Measurements from ENCODE around the gene TNS3. TPM values are rescaled to one million over a fixed set of nuclear protein-coding genes. Genes with fewer than 3 reads are reported as not detected.

The TNS3 gene
- total RNA-seq, 1 experiment from 2014 or later: 533 TPM

DNA sequence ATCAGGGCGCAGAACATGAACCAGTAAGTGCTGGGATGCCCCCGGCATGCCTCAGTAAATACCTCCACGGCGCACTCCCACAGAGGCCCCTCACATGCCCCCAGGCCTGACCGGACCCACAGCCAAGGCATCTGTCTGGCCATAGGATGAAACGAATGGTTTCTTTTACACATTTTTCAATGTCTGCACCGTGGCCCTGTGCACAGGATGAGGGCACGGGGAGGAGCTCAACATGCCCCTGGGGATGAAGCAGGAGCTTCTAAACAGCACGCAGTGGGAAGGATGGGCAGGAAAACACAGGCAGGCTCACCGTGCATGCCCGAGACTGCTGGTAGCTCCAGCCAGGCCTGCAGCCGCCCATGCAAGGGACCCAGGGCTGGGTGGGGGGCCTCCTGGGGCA, 283.3 kb downstream of the TNS3 start:
- CTCF ChIA-PET: no interaction called here
- H3K27ac ChIP-seq (ENCODE audit: low read length): no peak overlapping the region
- peaks cover 19% of the 10 kb centered on the region for H3K4me1 ChIP-seq (ENCODE audit: control insufficient read depth, insufficient read depth, low read length)
- no TSS peak for BruUV-seq (replicated peaks)
- no peak for DNase-seq (ENCODE audit: low read depth, low spot score)
- intact Hi-C loops (cut with micrococcal nuclease; ENCODE audit: unreplicated experiment): no loop called here
- in situ Hi-C loops (cut with HindIII; ENCODE audit: low pct_unique_long_range_greater_than_20kb, low sequenced_read_pairs): no loop called here
- peaks cover 75% of the 10 kb centered on the region for H3K36me3 ChIP-seq (ENCODE audit: control insufficient read depth, insufficient read depth, low read length)
- H3K27me3 ChIP-seq (ENCODE audit: control insufficient read depth, insufficient read depth, low read length): no peaks in the 10 kb centered on the region
- no peak overlapping the region for H3K4me3 ChIP-seq (ENCODE audit: low read depth in 2 of 2, low read length in 2 of 2)
- TF ChIP-seq TCF7L2 (IDR thresholded peaks at IDR 0.05; ENCODE audit: low read depth, low read length) (no peak), SIN3A (IDR thresholded peaks at IDR 0.05; ENCODE audit: borderline replicate concordance, insufficient read depth, low read depth, low read length) (no peak), POLR2AphosphoS5 (IDR thresholded peaks at IDR 0.05; ENCODE audit: low read depth, low read length) (no peak; the same call in 1 of the 2 replicates)
- TF ChIP-seq, protein P1, sequence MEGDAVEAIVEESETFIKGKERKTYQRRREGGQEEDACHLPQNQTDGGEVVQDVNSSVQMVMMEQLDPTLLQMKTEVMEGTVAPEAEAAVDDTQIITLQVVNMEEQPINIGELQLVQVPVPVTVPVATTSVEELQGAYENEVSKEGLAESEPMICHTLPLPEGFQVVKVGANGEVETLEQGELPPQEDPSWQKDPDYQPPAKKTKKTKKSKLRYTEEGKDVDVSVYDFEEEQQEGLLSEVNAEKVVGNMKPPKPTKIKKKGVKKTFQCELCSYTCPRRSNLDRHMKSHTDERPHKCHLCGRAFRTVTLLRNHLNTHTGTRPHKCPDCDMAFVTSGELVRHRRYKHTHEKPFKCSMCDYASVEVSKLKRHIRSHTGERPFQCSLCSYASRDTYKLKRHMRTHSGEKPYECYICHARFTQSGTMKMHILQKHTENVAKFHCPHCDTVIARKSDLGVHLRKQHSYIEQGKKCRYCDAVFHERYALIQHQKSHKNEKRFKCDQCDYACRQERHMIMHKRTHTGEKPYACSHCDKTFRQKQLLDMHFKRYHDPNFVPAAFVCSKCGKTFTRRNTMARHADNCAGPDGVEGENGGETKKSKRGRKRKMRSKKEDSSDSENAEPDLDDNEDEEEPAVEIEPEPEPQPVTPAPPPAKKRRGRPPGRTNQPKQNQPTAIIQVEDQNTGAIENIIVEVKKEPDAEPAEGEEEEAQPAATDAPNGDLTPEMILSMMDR (IDR thresholded peaks at IDR 0.05): no peak
- TF ChIP-seq, protein P2, sequence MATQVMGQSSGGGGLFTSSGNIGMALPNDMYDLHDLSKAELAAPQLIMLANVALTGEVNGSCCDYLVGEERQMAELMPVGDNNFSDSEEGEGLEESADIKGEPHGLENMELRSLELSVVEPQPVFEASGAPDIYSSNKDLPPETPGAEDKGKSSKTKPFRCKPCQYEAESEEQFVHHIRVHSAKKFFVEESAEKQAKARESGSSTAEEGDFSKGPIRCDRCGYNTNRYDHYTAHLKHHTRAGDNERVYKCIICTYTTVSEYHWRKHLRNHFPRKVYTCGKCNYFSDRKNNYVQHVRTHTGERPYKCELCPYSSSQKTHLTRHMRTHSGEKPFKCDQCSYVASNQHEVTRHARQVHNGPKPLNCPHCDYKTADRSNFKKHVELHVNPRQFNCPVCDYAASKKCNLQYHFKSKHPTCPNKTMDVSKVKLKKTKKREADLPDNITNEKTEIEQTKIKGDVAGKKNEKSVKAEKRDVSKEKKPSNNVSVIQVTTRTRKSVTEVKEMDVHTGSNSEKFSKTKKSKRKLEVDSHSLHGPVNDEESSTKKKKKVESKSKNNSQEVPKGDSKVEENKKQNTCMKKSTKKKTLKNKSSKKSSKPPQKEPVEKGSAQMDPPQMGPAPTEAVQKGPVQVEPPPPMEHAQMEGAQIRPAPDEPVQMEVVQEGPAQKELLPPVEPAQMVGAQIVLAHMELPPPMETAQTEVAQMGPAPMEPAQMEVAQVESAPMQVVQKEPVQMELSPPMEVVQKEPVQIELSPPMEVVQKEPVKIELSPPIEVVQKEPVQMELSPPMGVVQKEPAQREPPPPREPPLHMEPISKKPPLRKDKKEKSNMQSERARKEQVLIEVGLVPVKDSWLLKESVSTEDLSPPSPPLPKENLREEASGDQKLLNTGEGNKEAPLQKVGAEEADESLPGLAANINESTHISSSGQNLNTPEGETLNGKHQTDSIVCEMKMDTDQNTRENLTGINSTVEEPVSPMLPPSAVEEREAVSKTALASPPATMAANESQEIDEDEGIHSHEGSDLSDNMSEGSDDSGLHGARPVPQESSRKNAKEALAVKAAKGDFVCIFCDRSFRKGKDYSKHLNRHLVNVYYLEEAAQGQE (IDR thresholded peaks at IDR 0.05; ENCODE audit: insufficient read depth in 1 of 2, low read depth in 2 of 2, low read length in 1 of 2): no peak
- ATAC-seq: no peak
- no peaks in the 10 kb centered on the region for H3K9me3 ChIP-seq (ENCODE audit: control insufficient read depth, insufficient read depth, low read depth, low read length)
- POLR2A ChIA-PET: no interaction called here

DNA sequence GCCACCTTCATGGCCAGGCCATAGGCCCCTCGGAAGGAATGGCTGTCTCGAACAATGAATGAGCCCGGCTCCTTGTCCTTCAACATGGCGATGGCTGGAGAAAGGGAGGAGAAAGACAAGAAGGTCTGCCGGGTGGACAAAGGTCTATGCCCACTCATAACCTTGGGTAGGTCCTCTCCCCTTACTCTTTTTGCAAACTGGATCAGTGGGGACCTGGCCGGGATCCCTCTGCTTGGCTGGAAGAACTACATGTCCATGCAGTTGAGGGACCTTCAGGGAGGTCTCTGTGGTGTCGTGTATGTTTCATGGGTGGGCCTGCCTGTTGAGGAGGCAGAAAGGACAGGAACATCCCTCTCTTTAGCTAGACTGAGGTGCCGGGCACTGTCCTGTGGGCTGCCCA, 284.8 kb downstream of the TNS3 start:
- Histone ChIP-seq H3K36me3 (ENCODE audit: control insufficient read depth, insufficient read depth, low read length) (peaks cover 79% of the 10 kb centered on the region), H3K4me1 (ENCODE audit: control insufficient read depth, insufficient read depth, low read length) (peaks cover 30% of the 10 kb centered on the region), H3K9me3 (ENCODE audit: control insufficient read depth, insufficient read depth, low read depth, low read length) (no peaks in the 10 kb centered on the region), H3K4me3 (ENCODE audit: low read depth in 2 of 2, low read length in 2 of 2) (no peak overlapping the region), H3K27me3 (ENCODE audit: control insufficient read depth, insufficient read depth, low read length) (no peaks in the 10 kb centered on the region), H3K27ac (ENCODE audit: low read length) (no peak overlapping the region)
- BruUV-seq (replicated peaks): no TSS peak
- POLR2A ChIA-PET: no interaction called here
- in situ Hi-C loops (cut with HindIII; ENCODE audit: low pct_unique_long_range_greater_than_20kb, low sequenced_read_pairs): no loop called here
- TF ChIP-seq, protein P1 (IDR thresholded peaks at IDR 0.05): no peak
- no peak for TF ChIP-seq SIN3A (IDR thresholded peaks at IDR 0.05; ENCODE audit: borderline replicate concordance, insufficient read depth, low read depth, low read length)
- CTCF ChIA-PET: no interaction called here
- DNase-seq (ENCODE audit: low read depth, low spot score) (no peak), ATAC-seq (no peak)
- intact Hi-C loops (cut with micrococcal nuclease; ENCODE audit: unreplicated experiment): no loop called here

DNA sequence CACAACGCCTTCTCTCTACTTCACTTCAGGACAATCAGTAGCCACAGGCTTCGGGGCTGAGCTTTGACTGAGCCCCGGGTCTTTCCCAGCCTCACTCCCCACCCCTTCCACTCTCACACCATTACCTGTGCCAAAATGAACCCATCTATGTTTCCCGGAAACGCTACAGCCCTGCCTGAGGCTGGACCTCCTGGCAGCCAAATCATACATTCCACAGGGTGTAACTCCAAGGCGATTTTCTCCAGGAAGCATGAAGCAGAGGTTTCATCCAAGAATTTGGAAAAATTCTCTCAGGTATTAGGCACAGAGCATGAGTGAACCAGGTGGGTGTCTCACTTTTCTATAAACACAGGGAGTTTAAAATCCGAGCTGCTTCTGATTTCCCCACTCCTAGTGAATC, 286.3 kb downstream of the TNS3 start:
- TF ChIP-seq SIN3A (IDR thresholded peaks at IDR 0.05; ENCODE audit: borderline replicate concordance, insufficient read depth, low read depth, low read length): no peak
- TF ChIP-seq, protein P2 (IDR thresholded peaks at IDR 0.05; ENCODE audit: insufficient read depth in 1 of 2, low read depth in 2 of 2, low read length in 1 of 2): no peak
- TF ChIP-seq, protein P1 (IDR thresholded peaks at IDR 0.05): no peak
- no peak for TF ChIP-seq POLR2AphosphoS5 (IDR thresholded peaks at IDR 0.05; ENCODE audit: low read depth, low read length)
- no peak for TF ChIP-seq TCF7L2 (IDR thresholded peaks at IDR 0.05; ENCODE audit: low read depth, low read length)
- intact Hi-C loops (cut with micrococcal nuclease; ENCODE audit: unreplicated experiment): no loop called here
- CTCF ChIA-PET: no interaction called here
- Histone ChIP-seq H3K36me3 (ENCODE audit: control insufficient read depth, insufficient read depth, low read length) (peaks cover 80% of the 10 kb centered on the region), H3K27ac (ENCODE audit: low read length) (no peak overlapping the region), H3K4me3 (ENCODE audit: low read depth in 2 of 2, low read length in 2 of 2) (no peak overlapping the region), H3K9me3 (ENCODE audit: control insufficient read depth, insufficient read depth, low read depth, low read length) (no peaks in the 10 kb centered on the region), H3K27me3 (ENCODE audit: control insufficient read depth, insufficient read depth, low read length) (no peaks in the 10 kb centered on the region), H3K4me1 (ENCODE audit: control insufficient read depth, insufficient read depth, low read length) (peaks cover 44% of the 10 kb centered on the region)
- no TSS peak for BruUV-seq (replicated peaks)
- ATAC-seq (no peak), DNase-seq (ENCODE audit: low read depth, low spot score) (no peak)
- POLR2A ChIA-PET: no interaction called here
- in situ Hi-C loops (cut with HindIII; ENCODE audit: low pct_unique_long_range_greater_than_20kb, low sequenced_read_pairs): no loop called here
